Kidney (tissue), 14 donors: ENCODE results near the gene ADGRE3. TPM values are rescaled to one million over a fixed set of nuclear protein-coding genes. Genes with fewer than 3 reads are reported as not detected.

Experiments used
- DNase-seq, 5 donors: peaks; one replicate each; pipeline ENCODE4 v3.0.0-alpha.2; 2013 to 2020
- FAIRE-seq: peaks from 2 replicates; lab custom pipeline; 2012; peaks lifted over from hg19 to GRCh38; lab: Jason Lieb, UNC
- H3K27ac ChIP-seq, 2 donors: one replicate each; pipeline ENCODE4 v1.7.0; 2013; ENCODE audit warnings: low read depth in 2 of 2, low read length in 2 of 2, inconsistent platforms in 1 of 2
- H3K27me3 ChIP-seq: one replicate; pipeline ENCODE4 v1.7.1; 2013; ENCODE audit warnings: low read length, inconsistent platforms; ENCODE audit not compliant: control insufficient read depth, insufficient read depth
- H3K36me3 ChIP-seq, 3 donors: one replicate each; pipeline versions ENCODE4 v1.7.0 to v1.7.1; 2013; ENCODE audit warnings: low read length in 3 of 3, control low read depth in 1 of 3, inconsistent platforms in 1 of 3; ENCODE audit not compliant: insufficient read depth in 3 of 3, control insufficient read depth in 2 of 3
- H3K4me1 ChIP-seq, 3 donors: one replicate each; pipeline versions ENCODE4 v1.7.0 to v1.7.1; 2013; ENCODE audit warnings: low read length in 3 of 3, inconsistent platforms in 1 of 3, low read depth in 1 of 3; ENCODE audit not compliant: control insufficient read depth in 2 of 3, insufficient read depth in 2 of 3
- H3K4me3 ChIP-seq, 3 donors: one replicate each; pipeline versions ENCODE4 v1.7.0 to v1.8.1; 2013; ENCODE audit warnings: low read length in 3 of 3, control low read depth in 1 of 3, inconsistent platforms in 1 of 3
- H3K9ac ChIP-seq, 3 donors: one replicate each; pipeline versions ENCODE4 v1.7.0 to v1.7.1; 2013; ENCODE audit warnings: low read length in 3 of 3, control low read depth in 1 of 3, inconsistent platforms in 1 of 3
- H3K9me3 ChIP-seq, 3 donors: one replicate each; pipeline versions ENCODE4 v1.7.0 to v1.7.1; 2013; ENCODE audit warnings: low read length in 3 of 3, control low read depth in 1 of 3, inconsistent platforms in 1 of 3; ENCODE audit not compliant: control insufficient read depth in 2 of 3, insufficient read depth in 1 of 3
- intact Hi-C: fragments of 100-400 bp; cut with DNase I; formaldehyde crosslinking; loops from one replicate; pipeline ENCODE4 v1.11.1; 2022
- polyA plus RNA-seq: library from polyadenylated mRNA; stranded (reverse); fragments of 350-450 nt; fragmentation: Illumina TruSeq; extraction: RNeasy Lipid Tissue Mini Kit (QIAGEN cat#74804); gene quantifications from one replicate; pipeline ENCODE4 v1.2.3, GENCODE V29; 2014; ENCODE audit warnings: low read depth, low replicate concordance; ENCODE audit not compliant: insufficient read depth
- total RNA-seq: library from RNA; stranded (reverse); fragmentation: NEBNext Ultra II Directional; extraction: Animal tissue kit (Norgen Biotek cat#: 25700); gene quantifications from one replicate; pipeline ENCODE4 v1.2.1, GENCODE V29; 2021
- TF ChIP-seq, protein P1 (sequence below): IDR thresholded peaks from 3 replicates; pipeline ENCODE4 v1.5.1; 2012; ENCODE audit warnings: mild to moderate bottlenecking, moderate library complexity, borderline replicate concordance; ENCODE audit not compliant: insufficient read depth; ENCODE audit errors: extremely low read depth
- donor health status: control.
- donor health status: control.
- donor health status: control.
- donor health status: control.
- donor health status: control.
- donor health status: DM: yes; HTN: yes; CAD: no.
- donor health status: Normal renal cell carcinoma (clear cell type).

Gene ADGRE3
- total and polyA plus RNA-seq, 2 donors from 2014 or later = 0.25 TPM; not detected in 1

DNA sequence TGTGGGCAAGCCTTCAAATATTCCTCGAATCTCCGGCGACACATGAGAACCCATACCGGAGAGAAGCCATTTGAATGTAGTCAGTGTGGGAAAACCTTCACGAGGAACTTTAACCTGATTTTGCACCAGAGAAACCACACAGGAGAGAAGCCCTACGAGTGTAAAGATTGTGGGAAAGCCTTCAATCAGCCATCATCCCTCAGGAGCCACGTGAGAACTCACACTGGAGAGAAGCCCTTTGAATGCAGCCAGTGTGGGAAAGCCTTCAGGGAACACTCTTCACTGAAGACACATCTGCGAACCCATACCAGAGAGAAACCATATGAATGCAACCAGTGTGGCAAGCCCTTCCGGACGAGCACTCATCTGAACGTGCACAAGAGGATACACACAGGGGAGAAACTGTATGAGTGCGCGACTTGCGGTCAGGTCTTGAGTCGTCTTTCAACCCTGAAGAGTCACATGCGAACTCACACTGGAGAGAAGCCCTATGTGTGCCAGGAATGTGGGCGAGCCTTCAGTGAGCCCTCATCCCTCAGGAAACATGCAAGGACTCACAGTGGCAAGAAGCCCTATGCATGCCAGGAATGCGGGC lies 44.0 kb upstream of the ADGRE3 start:
- Histone ChIP-seq H3K9me3 (peaks cover 10 to 75% (median 44%) of the 10 kb centered on the region in 3 donors), H3K27me3 (no peaks in the 10 kb centered on the region), H3K27ac (no peak overlapping the region), H3K4me1 (no peaks in the 10 kb centered on the region), H3K36me3 (peaks cover 27 to 47% (median 46%) of the 10 kb centered on the region in 3 donors), H3K9ac (no peak overlapping the region), H3K4me3 (peak overlapping the region in 1 of 3 donors; percentile 11)
- TF ChIP-seq, protein P1, sequence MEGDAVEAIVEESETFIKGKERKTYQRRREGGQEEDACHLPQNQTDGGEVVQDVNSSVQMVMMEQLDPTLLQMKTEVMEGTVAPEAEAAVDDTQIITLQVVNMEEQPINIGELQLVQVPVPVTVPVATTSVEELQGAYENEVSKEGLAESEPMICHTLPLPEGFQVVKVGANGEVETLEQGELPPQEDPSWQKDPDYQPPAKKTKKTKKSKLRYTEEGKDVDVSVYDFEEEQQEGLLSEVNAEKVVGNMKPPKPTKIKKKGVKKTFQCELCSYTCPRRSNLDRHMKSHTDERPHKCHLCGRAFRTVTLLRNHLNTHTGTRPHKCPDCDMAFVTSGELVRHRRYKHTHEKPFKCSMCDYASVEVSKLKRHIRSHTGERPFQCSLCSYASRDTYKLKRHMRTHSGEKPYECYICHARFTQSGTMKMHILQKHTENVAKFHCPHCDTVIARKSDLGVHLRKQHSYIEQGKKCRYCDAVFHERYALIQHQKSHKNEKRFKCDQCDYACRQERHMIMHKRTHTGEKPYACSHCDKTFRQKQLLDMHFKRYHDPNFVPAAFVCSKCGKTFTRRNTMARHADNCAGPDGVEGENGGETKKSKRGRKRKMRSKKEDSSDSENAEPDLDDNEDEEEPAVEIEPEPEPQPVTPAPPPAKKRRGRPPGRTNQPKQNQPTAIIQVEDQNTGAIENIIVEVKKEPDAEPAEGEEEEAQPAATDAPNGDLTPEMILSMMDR = no peak
- intact Hi-C loops = no loop called here
- no peak for FAIRE-seq
- DNase-seq = no peak

- no peaks in the 10 kb centered on the region for H3K4me1 ChIP-seq
- FAIRE-seq = no peak
Measured at GRCh38 chr19:14715841-14716240, 41.2 kb upstream of the ADGRE3 start.

DNA sequence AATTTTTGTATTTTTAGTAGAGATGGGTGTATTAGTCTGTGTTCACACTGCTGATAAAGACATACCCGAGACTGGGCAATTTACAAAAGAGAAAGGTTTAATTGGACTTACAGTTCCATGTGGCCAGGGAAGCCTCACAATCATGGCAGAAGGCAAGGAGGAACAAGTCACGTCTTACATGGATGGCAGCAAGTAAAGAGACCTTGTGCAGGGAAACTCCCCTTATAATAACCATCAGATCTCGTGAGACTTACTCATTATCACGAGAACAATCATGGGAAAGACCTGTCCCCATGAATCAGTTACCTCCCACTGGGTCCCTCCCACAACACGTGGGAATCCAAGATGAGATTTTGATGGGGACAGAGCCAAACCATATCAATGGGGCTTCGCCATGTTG lies 29.8 kb upstream of the ADGRE3 start:
- TF ChIP-seq, protein P1 = no peak
- H3K36me3 ChIP-seq = peaks cover 6 to 56% (median 46%) of the 10 kb centered on the region in 3 donors
- DNase-seq = no peak

More at GRCh38 chr19:14715841-14716240, 41.2 kb upstream of the ADGRE3 start:
- intact Hi-C loops = no loop called here
- peaks cover 10 to 63% (median 39%) of the 10 kb centered on the region in 3 donors for H3K9me3 ChIP-seq
- TF ChIP-seq, protein P1 = no peak
- DNase-seq = no peak
- peaks cover 27 to 55% (median 47%) of the 10 kb centered on the region in 3 donors for H3K36me3 ChIP-seq
- no peaks in the 10 kb centered on the region for H3K27me3 ChIP-seq
- no peak overlapping the region for H3K4me3 ChIP-seq
- H3K9ac ChIP-seq = no peak overlapping the region
- no peak overlapping the region for H3K27ac ChIP-seq

More for the DNA sequence above, 29.8 kb upstream of the ADGRE3 start:
- Histone ChIP-seq H3K9ac (no peak overlapping the region), H3K4me1 (no peaks in the 10 kb centered on the region), H3K4me3 (no peak overlapping the region), H3K27me3 (no peaks in the 10 kb centered on the region), H3K27ac (no peak overlapping the region), H3K9me3 (no peaks in the 10 kb centered on the region)
- no peak for FAIRE-seq
- intact Hi-C loops = no loop called here
